OCI-LY1 (cell line): ENCODE measurements around the gene FOXB2.

ENCODE experiments used
- CTCF ChIP-seq: fragments of 200-600 bp; sonication (generic), shearing (Covaris generic); IDR thresholded peaks from 2 replicates; pipeline ENCODE4 v1.5.1; 2017; ENCODE audit warnings: mild to moderate bottlenecking, antibody characterized with exemption, low read length, moderate library complexity, mixed read lengths
- EZH2 ChIP-seq: fragments of 200-600 bp; sonication (generic), shearing (Covaris generic); IDR thresholded peaks from 2 replicates; pipeline ENCODE4 v1.8.0; 2017; ENCODE audit warnings: borderline replicate concordance, mixed run types, mild to moderate bottlenecking, antibody characterized with exemption, low read length, moderate library complexity, mixed read lengths

DNA sequence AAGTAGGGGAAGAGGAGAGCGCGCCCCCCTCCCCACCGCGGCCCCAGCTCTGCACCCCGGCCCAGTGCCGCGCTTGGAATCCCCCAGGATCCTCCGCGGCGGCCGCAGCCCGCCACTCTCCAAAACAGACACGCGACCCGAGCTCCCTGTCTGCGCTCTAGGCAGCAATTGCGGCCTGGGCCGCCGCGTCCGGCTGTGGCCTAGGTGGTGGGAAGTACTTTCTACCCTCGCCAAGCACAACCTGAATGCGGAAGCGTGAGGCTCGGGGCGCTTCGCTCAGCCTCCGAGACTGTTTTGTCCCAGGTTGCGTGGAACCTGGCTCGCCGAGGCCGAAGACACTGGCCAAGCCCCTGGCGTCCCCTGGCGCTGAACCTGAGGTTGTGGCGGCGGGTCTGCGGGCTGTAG lies 3.3 kb upstream of the FOXB2 start:
- no peak for TF ChIP-seq CTCF
- TF ChIP-seq EZH2 = no peak
